ENCODE data around the gene SMARCAL1. TPM values are rescaled to one million over a fixed set of nuclear protein-coding genes. Genes with fewer than 3 reads are reported as not detected.

Gene SMARCAL1
- total and polyA plus RNA-seq, 12 donors, result 8.2 to 28.9 (median 21.1) TPM

DNA sequence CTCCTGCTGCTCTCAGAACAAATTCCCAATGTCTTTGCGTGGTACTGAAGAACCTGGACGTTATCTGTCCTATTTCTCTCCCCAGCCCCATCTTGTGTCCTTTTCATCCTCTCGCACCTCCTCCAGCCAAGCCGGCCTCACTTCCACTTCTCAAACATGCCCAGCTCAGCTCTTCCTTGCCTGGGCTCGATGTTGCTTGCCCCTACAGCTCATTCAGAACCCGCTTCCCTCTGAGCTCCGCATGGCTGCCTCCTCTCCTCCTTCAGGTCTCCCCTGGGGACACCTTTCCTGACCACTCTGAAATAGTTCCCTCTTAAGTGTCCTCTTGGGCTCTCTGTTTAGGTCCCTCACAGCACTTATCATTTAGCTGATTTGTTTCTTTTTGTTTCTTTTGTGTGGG lies 6.7 kb upstream of the SMARCAL1 start:
- Histone ChIP-seq H3K9me3 (replicated peaks in 1 of 3) (no peaks in the 10 kb centered on the region), H3K27ac (no peak overlapping the region), H3K4me3 (no peak overlapping the region), H3K4me1 (replicated peaks in 1 of 2) (no peaks in the 10 kb centered on the region), H3K36me3 (replicated peaks in 1 of 2) (no peaks in the 10 kb centered on the region), H3K27me3 (no peaks in the 10 kb centered on the region)
- DNase-seq, result no peak
- 78 to 88% (median 83%) methylated on average over 7 of the region's 7 CpGs for WGBS, 4 donors
- intact Hi-C loops (cut with DNase I), result loop anchor here (10.0 kb wide), 2 partner anchors 261 to 291 kb away; no protein-coding TSS in a partner anchor
- TF ChIP-seq CTCF (IDR thresholded peaks at IDR 0.05), result no peak
- TF ChIP-seq POLR2A (IDR thresholded peaks at IDR 0.05), result no peak

DNA sequence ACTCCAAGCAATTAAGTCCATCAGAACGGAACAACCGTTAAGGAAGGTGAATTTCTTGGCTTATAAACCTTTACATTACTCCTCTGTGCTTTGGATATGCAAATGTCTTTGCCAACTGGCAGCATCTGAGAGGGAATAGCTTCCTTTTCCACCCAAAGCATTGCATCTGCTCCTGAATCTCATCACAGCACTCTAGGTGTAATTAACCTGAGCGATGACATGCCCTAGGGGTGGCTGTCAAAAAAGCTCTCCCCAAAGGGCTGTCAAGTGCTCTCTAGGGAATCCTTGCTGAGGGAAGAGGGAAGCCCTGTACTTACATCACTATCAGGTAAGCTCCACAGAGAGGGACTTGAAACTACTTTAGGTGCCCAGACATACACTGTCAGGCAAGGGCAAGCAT lies 5.5 kb upstream of the SMARCAL1 start:
- no peaks in the 10 kb centered on the region for H3K36me3 ChIP-seq (replicated peaks in 1 of 2)
- TF ChIP-seq POLR2A (IDR thresholded peaks at IDR 0.05) (no peak), CTCF (IDR thresholded peaks at IDR 0.05) (no peak)
- WGBS, 4 donors, result 67 to 80% (median 73%) methylated on average over 3 of the region's 3 CpGs
- intact Hi-C loops (cut with DNase I), result loop anchor here (10.0 kb wide), 2 partner anchors 262 to 292 kb away; no protein-coding TSS in a partner anchor
- no peaks in the 10 kb centered on the region for H3K4me1 ChIP-seq (replicated peaks in 1 of 2)
- DNase-seq, result no peak
- H3K27me3 ChIP-seq, result no peaks in the 10 kb centered on the region
- H3K27ac ChIP-seq, result no peak overlapping the region
- H3K9me3 ChIP-seq (replicated peaks in 1 of 3), result no peaks in the 10 kb centered on the region
- no peak overlapping the region for H3K4me3 ChIP-seq

DNA sequence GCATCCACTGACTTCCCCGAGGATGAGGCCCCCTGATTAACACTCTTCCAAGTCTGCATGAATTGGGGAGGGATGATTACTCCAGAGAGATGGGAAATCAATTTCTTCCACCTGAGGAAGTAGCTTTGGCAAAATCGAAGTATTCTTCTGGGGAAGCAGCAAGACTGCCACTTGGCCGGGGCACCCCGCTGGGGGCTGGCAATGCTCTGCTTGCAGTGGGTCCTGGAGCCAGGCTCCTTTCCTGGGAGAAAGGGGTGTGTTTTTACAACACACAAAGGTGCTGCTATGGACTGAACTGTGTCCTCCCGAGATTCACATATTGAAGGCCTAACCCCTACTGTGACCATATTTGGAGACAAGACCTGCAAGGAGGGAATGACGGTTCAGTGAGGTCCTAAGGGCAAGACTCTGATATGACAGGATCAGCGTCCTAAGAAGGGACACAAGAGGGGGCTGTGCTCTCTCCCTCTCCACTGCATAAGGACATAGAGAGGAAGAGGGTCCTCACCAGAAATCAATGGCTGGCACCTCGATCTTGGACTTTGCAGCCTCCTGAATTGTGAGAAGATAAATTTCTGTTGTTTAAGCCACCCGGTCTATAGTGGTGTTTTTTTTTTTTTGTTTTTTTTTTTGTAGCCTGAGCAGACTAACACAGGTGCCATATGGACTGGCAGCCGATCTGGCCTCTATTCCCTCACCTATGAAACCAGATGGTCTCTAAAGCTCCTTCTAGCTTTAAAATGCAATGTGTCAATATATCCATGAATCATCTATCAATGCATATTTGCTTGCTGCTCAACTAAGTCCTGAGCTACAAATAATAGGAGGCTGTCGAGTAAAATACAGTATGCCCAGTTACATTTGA lies 3.6 kb upstream of the SMARCAL1 start:
- H3K36me3 ChIP-seq (replicated peaks in 1 of 2), result no peaks in the 10 kb centered on the region
- no peak overlapping the region for H3K4me3 ChIP-seq
- H3K4me1 ChIP-seq (replicated peaks in 1 of 2), result peaks cover 5 to 6% of the 10 kb centered on the region in 2 donors
- 70 to 81% (median 78%) methylated on average over 10 to 11 of the region's 11 CpGs for WGBS, 4 donors
- H3K27ac ChIP-seq, result no peak overlapping the region
- intact Hi-C loops (cut with DNase I), result loop anchor here (10.0 kb wide), 2 partner anchors 264 to 294 kb away; no protein-coding TSS in a partner anchor
- no peaks in the 10 kb centered on the region for H3K27me3 ChIP-seq
- TF ChIP-seq CTCF (IDR thresholded peaks at IDR 0.05), result no peak
- no peak for TF ChIP-seq POLR2A (IDR thresholded peaks at IDR 0.05)
- H3K9me3 ChIP-seq (replicated peaks in 1 of 3), result no peaks in the 10 kb centered on the region
- DNase-seq, result no peak

GRCh38 chr2:216410550-216410949 lies 1.7 kb upstream of the SMARCAL1 start:
- H3K36me3 ChIP-seq (replicated peaks in 1 of 2), result peaks cover 0 to 9% of the 10 kb centered on the region in 2 donors
- DNase-seq, result no peak
- H3K4me1 ChIP-seq (replicated peaks in 1 of 2), result peaks cover 9% of the 10 kb centered on the region in 2 donors
- no peak overlapping the region for H3K4me3 ChIP-seq
- H3K27ac ChIP-seq, result no peak overlapping the region
- H3K9me3 ChIP-seq (replicated peaks in 1 of 3), result no peaks in the 10 kb centered on the region
- WGBS, 4 donors, result 88 to 92% (median 89%) methylated on average over 7 of the region's 7 CpGs
- TF ChIP-seq POLR2A (IDR thresholded peaks at IDR 0.05) (no peak), CTCF (IDR thresholded peaks at IDR 0.05) (no peak)
- intact Hi-C loops (cut with DNase I), result no loop called here
- H3K27me3 ChIP-seq, result no peaks in the 10 kb centered on the region
